Kidney glomerular epithelial cell (primary cell): ENCODE data around the gene CDKL1.
"Not testable (repeated sequence)": the region's sequence is repeated elsewhere in the genome, so short reads cannot be mapped to it uniquely, and the experiment has no call there.

Experiments
- DNase-seq: peaks from one replicate; lab custom pipeline; 2025; lab: John Stamatoyannopoulos, UW

The CDKL1 gene

DNA sequence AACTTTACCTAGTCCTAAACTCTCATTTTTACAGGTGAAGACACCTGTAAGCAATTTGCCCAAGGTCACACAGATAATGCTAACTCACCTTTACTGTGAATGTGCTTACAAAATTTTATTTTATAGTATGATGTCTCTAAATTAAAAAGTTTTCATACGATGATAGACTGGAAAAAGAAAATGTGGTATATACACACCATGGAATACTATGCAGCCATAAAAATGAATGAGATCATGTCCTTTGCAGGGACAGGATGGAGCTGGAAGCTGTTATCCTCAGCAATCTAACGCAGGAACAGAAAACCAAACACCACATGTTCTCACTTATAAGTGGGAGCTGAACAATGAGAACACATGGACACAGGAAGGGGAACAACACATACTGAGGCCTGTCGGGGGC, 40.4 kb downstream of the CDKL1 start:
- not testable (repeated sequence) for DNase-seq

DNA sequence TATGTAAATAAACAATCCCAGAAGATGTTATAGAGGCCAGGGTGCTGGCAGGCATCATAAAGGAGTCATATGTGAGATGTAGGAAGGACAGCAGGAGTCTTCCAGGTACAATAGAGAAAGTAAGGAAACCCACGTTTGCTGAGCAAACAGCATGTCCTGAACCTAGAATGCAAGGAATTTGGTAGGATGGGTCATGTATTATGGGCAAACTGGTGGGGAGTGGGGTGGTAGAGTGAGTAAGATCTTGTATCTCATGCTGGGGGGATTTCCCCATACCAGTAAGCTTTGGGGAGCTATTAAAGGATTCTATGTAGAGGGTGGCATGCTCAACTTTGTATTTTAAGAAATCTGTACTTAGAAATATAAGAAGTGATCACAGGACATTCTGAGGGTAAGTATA, 41.0 kb downstream of the CDKL1 start:
- no peak for DNase-seq

DNA sequence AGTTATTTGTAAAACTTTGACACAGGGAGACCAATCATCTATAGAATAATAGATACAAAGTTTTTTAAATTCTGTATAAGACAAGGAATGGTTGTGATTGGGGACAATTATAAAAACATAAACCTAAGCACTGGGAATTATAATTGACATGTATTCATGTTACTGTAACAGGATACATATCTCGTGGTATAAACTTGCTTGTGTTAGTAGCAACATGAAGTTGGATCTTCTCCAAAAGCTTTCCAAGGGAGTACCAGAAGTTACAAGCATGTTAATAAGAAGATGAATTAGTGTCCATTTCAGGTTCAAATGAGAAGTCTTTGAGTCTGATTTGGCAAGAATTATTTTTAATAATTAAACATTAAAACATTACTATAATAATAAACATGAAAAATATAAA, 42.2 kb downstream of the CDKL1 start:
- DNase-seq, result no peak

DNA sequence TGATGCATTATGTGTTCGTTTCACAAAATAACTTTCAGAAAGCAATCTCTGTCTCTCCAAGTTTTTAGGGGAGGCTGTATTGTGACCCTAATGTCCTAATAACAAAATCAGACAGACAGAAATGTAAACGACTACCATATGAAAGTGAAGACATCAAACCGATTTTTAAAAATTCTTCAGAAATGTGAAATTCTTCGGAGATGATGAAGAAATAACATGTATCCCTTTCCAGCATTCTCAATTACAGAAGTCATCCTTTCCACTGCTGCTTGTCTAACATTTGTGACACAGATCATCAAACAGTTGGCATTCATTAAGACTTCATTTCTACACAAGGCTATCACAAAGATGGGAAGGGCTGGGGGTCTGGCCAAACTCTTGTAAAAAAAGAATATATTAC, 43.6 kb downstream of the CDKL1 start:
- DNase-seq, result no peak

DNA sequence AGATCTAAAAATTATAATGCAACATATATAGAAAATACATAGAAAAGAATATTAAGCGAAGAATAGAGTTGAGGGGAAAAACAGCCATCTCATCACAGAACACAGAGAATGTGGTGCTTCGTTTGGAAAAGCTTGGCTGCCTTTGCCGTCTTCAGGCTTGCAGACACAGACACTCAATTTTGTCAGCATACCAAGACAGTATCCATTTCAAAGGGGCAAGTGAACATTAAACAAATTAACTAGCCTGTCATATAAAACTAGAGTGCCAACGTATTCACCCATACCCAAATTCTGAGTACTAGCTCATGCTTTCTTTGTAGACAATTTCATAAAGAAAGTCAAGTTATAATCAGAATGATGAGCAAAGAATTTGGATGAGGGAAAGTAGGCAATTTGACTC, 44.1 kb downstream of the CDKL1 start:
- no peak for DNase-seq

DNA sequence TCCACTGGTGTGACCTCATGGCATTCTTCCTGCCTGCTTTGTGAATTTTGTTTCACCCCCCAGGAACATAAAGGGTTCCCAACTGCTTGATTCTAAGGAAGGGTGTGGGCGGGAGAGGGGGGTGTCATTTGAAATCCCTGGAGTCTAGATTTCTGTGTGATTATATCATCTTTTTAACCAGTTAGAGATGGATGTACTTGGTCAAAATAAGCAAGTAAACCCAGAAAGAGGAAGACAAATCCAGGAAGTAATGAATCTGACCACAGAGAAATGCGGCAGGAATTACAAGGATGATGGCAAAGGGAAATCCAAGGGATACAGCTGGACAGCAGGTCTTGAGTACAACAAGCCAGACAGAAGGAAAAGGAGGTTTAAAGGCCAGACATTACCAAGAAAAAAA, 45.7 kb downstream of the CDKL1 start:
- DNase-seq, result no peak

DNA sequence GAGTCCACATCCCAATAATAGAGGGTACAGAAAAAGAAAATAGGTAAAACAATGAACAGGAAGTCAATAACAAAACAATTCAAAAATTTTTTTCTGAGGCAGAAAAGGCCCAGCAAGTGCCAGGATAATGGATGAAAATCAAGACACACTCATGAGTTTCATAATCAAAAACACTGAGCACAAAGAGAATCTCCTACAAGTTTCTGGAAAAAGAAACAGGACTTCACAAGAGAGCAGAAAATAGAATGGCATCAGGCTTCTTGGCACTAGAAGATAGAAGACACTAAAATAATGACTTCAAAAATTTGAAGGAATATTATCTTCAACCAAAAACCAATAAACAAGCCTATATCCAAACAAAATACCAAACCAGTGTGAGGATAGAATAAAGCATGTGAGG, 47.7 kb downstream of the CDKL1 start:
- DNase-seq, result no peak

DNA sequence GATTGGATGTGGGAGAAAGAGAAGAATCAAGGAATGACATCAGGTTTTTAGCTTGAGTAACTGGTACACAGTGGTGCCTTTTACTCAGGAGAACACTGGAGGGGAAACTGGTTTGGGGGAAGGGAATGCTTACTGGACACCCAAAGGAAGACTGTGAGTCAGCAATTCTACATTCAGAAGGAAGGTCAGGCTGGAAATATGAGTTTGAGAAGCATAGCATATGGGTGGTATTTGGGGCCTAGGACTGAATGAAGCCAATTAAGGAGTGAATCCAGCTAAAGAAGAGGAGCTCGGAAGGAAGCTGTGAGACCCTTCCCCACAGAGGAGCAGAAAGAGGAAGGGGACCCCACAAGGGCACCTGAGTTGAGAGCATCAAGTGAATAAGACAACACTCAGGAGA, 49.2 kb downstream of the CDKL1 start:
- DNase-seq, result peak; percentile 18

DNA sequence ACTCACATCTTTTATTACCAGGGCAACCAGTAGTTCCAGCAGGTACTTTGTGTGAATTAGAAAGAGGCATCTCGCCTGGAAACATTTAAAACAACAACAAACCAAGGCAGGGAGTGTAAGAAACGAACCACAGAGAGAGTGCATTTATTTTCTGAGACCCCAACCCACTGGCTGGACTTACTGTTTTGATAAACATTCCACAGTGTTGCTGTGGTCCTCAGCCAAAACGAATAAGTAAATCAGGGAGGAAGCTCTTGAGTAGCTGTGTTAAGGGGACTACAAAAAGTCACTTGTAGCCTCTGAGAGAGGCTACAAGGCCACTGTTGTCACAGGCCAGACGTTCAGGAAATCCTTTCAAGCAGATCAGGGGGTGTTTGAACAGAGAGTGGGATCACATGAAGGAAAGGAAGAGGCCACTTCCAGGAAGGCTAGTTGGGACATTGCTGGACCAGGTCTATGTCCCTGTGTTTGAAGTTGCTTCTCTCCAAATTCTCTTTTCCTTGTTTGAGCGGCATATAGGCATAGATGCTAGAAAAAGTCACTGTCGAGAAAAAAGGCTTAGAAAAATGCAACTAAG, 50.7 kb downstream of the CDKL1 start:
- DNase-seq, result no peak

DNA sequence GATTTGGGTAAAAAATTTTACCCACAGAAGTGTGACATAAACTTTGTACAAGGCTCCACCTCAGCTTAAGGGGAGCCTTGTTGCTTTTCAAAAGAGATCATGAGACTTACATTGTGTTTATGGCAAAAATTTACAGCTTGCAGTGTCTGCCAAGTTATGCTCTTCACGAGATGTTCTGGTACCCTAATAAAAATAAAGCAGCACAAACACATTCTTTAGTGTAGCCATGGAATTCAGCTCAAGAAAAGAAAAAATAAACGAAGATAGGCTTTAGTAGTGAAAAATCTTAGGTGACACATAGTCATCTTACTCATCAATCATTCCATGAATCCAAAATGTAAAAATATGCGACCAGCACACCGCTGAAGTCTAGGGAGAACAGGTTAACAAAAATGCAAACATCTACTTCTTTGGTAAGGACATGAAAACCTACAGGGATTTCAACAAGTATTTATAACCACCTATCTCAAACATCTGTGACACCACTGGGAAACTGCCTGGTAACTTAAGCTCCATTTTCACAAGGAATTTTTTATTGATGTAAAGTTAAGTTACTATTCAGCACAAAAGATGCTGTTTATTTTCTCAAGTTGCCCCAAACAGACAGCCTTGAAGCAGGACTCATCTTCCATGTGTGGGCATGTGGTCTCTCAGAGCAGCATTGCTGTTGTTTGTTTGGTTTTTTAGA, 51.7 kb downstream of the CDKL1 start:
- peak; percentile 8 for DNase-seq

DNA sequence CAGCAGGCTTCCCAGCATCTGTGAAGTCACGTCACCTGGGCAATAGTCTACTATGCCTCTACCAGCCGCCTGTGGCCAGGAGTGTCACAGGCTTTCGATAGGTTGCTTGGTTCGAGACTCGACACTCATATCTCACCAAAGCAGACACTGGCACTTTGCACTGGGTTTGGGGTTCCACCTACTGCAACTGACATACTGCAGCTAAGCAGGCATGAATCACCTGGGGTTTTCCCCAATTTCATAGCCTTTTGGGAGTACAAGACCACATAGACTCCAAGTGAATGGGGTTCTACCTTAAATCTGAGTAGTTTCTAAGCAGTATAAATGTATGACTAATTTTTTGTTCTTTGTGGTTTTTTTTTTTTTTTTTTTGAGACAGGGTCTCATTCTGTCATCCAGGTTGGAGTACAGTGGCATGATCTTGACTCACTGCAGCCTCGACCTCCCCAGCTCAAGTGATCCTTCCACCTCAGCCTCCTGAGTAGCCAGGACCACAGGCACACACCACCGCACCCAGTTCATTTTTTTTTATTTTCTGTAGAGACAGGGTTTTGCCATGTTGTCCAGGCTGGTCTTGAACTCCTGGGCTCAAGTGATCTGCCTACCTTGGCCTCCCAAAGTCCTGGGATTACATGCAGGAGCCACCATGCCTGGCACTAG, 52.4 kb downstream of the CDKL1 start:
- DNase-seq, result no peak

DNA sequence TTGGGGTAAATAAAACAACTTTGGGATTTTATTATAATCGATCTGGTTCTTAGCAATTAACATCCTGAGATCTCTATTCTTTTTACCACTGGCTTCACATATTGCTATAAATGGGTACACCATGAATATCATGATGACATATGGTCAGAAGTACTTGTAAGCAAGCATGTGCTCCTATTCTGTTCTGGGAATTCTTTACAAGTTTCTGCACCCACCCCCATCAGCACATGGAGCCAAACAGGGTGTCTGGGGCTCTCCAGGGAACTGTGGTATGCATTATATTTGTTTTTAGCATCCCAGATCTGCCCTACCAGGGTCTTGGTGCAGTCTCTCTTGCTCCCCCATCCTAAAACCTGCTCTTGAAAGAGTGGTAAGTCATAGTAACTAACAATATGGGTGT, 53.2 kb downstream of the CDKL1 start:
- DNase-seq, result no peak

DNA sequence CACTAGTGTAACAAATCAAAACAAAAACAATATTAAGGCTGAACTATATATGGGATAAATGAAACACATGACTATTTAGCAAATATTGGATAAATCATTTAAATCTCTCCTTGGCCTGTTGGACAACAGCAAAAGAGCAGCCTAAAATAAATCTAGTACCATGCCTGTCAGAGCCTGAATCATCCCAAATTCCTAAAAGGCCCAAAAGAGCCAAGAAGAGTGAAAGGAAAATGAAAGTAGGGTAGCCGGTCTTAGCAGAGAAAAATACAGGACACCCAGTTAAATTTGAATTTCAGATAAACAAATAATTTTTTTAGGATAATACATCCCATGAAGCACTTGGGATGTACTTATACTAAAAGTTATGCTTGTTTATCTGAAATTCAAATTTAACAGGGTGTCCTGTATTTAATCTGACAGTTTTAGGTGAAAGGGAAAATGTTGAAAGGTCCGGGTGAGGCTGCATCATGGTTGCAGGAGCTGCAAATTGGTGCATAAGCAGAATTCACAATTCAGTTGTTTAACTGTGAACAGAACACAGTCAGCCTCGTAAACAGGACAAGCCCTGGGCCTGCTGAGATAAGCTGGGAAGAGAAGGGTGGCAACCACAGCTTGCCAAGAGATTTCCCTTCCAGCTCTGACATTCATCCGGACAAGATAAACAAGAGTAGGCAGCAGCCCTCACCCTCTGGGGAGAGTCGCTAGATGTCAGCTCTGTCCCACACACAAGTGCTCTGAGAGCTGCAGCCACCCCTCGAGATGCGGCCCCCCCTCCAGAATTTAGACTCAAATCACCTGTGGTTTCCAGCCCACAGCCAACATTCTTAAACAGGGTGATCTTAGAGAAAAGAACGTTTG, 54.2 kb downstream of the CDKL1 start:
- peak; percentile 54 for DNase-seq

DNA sequence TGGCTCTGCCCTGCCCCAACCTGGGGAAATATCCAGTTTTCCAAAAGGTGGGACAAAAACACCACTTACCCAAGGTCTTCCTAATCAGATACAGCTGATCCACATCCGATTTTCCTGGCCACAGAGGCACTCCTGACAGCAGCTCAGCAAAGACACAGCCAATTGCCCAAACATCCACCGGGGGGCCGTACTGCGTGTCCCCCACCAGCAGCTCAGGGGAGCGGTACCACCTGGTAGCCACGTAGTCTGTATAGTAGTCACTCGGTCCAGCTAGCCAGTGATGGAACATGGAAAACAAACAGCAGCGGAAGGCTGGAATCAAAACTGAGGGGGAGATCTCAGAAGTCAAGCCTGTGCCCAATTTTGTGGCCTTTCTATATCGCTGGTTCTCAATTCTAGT, 55.7 kb downstream of the CDKL1 start:
- no peak for DNase-seq

DNA sequence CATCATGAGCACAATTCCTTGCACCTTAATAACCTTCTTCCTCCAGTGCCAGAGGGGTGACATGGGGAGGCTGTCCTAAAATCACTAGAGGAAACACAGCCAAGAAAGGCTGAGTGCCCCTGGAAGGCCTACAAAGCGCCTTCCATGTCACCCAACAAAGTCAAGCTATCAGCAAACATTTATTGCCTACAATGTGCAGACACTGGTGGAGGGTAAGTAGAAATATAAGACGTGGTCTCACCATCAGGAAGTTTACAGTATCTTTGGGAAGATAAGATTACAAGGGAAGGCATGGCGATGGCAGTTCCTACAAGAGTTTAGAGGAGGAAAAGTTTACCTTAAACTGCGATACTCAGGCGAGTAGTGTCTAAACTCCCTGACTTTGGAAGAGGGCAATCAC, 56.6 kb downstream of the CDKL1 start:
- no peak for DNase-seq

DNA sequence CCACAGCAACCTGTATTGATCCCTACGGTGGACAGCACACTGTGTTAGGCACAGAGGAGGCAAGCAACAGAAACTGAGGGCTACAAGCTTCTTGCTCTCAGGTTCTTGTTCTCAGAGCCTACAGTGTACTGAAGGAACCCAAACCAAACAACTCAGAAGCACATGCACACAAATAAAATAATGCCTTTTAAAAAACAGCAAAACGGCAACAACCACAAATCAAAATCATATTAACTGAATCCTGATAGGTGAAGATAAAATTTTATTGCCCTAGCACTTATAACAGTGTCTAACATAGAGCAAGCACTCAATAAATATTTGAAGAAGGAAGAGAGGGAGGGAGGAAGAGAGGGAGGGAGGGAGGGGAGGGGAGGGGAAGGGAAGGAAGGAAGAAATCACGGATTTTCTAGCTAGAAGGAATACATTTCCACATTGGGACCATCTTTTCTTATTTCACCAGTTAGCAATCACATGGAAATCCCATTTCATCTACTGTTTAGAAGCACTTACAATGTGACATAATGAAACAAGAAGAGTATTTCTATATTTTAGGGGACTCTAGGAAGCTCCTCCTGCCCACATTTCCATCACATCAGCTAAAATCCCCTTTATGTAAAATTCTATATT, 57.4 kb downstream of the CDKL1 start:
- no peak for DNase-seq

DNA sequence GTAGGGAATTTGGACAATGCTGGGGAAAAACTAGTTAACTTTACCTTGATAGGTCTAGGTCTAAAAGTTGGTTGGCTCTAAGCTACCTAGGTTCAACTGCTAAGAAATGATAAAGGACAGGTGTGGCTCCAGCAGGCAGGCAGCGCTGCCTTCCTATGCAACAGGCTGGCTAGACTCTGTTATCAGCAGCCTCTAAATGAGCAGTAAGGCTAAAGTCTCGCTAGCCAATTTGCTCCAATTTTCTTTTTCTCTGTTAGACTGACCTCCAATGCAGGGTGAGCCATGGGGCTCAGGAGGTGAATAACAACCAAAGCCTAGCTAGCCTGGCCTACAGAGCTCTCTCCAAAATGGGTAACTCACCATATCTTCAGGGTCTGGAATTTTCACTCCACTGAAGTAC, 58.1 kb downstream of the CDKL1 start:
- DNase-seq, result no peak

DNA sequence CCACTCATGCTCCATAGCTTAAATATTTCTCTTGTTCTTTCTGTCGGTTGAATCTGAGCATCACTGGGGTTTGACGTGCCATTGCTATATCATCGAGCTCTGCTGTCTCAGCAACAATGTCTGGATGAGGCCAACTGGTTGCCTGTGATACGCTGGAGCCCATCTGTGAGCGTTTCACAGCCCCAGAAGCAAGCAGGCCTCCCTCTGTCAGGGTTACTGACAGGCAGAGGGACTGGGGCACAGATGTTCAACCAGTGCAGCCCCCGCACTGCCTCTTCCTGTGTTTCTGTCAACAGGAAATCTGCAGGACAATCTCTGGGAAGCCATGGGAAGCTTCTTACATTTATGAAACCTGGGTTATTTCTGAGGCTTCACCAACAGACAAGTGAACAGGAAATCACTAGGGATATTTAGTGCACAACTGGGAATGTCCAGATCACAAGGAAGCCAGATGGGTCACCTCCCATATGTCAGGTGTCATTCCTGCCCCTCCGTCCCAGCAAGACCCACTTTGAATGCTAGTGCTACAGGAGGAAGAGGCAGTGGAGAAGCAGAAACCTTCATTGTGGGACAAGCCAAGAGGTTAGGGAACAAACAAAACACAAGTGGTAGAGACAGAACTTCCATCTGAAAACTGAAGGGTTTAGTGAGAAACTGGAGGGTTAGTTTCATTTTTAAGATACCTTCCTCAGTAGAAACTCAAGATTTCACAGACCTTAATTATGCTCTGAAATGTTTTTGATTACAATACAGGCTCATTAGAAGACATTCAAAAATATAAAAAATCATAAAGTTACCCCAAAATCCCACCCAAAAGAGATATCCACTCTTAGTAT, 60.5 kb downstream of the CDKL1 start:
- no peak for DNase-seq

DNA sequence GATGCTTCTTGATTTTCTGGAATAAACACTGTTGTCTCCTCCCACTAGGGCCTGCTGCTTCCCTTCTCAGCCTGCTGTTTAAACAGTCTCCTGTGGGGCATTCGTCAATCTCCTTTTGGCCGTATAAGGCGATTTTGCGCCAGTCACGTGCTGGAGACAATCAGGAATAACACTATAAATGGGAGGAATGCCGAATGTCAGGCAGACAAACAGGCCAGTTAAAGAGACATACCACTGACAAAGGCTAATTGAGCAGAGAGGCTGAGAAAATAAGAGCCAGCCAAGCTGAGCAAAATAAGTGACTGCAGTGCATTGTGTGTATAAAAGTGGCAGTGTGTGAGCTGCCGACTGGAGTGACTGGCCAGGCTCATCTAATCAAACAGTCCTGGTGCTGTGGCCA, 61.3 kb downstream of the CDKL1 start:
- peak; percentile 56 for DNase-seq

DNA sequence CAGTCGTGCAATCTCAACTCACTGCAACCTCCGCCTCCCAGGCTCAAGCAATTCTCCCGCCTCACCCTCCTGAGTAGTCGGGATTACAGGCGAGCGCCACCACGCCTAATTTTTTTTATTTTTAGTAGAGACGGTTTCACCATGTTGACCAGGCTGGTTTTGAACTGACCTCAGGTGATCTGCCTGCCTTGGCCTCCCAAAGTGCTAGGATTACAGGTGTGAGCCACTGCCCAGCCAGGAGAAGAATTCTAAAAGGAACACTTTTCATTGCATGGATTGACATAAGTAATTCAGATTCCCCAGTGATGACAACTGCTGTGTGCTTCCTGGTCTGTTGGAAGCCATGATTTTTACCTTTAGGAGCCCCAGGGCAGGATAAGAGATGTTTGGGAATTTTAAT, 62.5 kb downstream of the CDKL1 start:
- no peak for DNase-seq

DNA sequence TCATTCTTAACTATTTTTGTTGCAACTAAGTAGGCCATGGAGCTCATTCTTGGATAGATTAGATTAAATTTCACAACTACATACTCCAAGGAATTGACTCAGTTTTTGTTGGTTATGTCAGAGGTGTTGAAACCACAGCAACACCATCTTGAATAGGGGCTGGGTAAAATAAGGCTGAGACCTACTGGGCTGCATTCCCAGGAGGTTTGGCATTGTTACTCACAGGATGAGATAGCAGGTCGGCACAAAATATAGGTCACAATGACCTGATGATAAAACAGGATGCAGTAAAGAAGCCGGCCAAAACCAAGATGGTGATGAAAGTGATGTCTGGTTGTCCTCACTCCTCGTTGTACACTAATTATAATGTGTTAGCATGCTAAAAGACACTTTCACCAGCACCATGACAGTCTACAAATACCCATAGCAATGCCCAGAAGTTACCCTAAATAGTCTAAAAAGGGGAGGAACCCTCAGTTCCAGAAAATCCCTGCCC, 63.6 kb downstream of the CDKL1 start:
- DNase-seq, result no peak
